HG03064 (cell line): ENCODE data around the gene RTP1.
"Not testable (repeated sequence)": the region's sequence is repeated elsewhere in the genome, so short reads cannot be mapped to it uniquely, and the experiment has no call there.

ENCODE experiments used
- ATAC-seq: cut with Tn5 transposase; IDR thresholded peaks from one replicate; pipeline ENCODE4 v1.9.1; 2021; ENCODE audit warnings: low read depth; ENCODE audit not compliant: unreplicated experiment

The RTP1 gene, protein sequence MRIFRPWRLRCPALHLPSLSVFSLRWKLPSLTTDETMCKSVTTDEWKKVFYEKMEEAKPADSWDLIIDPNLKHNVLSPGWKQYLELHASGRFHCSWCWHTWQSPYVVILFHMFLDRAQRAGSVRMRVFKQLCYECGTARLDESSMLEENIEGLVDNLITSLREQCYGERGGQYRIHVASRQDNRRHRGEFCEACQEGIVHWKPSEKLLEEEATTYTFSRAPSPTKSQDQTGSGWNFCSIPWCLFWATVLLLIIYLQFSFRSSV

DNA sequence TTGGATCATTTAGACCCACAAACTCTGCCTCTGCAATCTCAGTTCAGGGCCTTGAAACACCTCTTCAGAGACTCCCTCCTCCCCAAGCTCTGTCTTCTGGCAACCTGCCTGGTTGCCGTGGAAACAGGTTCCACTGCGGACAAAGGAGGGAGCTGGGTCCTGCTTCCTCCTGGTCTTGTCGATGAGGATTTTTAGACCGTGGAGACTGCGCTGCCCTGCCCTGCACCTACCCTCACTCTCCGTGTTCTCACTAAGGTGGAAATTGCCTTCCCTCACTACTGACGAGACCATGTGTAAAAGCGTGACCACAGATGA, at the start of gene RTP1:
RTP1 (plus strand) TSS at position 152 of the 315 bp plus-strand sequence; CDS start at position 182, 30 bp downstream.
- ATAC-seq = no peak

DNA sequence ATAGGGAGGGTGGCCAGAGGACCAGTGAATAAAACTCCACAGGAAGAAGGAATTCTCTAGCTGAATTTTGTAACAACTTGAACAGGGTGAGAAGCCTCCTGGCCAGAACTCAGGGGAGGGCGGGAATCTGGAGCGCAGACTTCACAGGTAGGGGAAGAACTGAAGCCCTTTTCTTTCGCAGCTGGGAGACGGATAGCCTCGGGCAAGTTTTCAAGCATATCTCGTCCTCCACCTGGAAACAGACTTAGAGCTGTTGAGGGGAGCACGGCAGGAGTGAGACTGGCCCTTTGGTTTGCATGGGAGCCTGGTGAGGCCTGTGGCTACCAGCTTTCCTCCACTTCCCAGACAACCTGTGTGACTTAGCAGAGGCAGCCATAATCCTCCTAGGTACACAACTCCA, 47.1 kb upstream of the RTP1 start:
- no peak for ATAC-seq

DNA sequence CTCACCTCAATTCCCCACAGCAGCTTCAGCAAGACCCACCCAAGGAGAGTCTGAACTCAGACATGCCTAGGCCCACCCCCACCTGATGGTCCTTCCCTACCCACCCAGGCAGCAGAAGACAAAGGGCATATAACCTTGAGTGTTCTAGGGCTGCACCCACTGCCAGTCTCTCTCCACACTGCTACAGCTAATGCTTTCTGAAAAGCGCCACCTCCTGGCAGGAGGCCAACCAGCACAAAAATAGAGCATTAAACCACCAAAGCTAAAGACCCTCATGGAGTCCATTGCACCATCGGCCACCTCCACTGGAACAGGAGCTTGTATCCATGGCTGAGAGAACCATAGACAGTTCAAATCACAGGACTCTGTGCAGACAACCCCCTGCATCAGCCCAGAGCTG, 46.7 kb upstream of the RTP1 start:
- no peak for ATAC-seq

DNA sequence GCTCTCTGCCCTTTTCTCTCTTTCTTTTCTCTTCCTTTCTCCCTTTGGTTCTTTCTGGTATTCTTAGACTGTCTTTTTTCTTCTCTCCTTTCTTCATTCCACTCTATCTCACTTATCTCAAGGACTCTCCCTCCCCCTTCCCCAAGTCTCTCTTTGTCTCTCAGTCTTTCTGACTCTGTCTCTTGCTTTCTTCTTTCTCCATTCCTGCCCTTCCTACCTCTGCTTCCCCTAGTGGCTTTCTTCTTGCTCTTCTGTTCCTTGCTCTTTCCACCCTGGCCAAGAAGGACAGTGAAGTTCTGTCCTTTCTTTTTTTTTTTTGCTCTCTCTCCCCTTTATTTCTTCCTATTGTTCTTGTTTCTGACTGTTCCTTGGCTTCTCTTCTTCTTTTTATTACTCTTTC, 35.7 kb upstream of the RTP1 start:
- ATAC-seq = no peak

DNA sequence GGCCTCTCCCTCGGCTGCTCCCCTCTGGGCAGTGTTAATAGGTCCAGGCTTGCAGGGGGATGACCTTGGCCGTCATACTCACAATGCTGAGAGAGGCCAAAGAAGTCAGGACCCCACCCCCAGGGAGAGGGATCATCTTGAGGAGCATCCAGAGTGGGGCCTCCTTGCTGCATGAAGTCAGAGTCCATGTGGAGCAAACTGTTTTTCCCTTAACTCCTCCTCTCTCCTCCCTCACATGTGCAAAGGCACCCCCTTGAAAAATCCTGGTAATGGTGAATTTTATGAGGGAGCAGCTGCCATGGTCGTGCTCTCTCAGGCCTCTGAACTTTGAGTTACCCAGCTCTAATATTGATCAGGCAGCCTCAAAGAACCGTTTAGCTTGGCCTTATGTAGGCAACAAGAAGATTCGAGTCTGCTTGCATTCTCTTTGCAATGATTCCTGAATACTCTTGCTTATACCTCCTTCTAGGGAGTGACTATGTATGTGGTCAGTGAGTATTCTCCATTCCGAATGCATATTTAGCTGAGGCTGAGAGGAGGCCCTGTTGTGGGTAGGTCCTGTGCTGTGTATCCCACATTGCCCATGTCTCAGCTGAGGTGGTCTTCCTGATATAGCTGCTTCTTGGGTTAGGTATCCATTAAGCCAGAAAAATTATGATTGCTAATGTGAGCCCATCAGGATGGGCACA, 34.9 kb upstream of the RTP1 start:
- ATAC-seq = no peak

DNA sequence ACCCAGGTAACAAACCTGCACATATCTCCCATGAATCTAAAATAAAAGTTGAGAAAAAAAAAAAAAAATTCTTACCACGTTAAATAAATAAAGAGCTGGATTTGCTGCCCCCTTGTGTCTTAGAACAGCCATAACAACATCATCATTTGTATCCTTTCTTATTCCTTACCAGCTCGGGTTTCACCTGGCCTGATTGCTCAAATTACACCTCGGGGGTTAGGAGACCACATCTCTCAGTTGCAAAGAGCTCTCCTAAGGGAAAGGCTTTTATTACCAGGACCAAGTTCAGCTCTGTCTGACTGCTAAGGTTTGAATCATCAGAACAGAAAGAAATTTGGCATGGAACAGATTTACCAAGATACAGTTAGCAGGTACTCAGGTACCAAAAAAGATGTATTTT, 32.1 kb upstream of the RTP1 start:
- ATAC-seq = no peak

DNA sequence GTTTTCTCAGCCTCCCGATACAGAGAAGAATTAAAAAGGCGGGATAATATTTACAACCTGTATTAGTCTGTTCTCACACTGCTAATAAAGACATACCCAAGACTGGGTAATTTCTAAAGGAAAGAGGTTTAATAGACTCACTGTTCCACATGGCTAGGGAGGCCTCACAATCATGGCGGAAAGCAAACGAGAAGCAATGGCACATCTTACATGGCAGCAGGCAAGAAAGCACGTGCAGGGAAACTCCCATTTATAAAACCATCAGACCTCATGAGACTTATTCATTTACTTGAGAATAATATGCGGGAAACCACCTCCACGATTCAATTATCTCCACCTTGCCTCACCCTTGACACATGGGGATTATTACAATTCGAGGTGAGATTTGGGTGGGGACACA, 30.5 kb upstream of the RTP1 start:
- no peak for ATAC-seq

DNA sequence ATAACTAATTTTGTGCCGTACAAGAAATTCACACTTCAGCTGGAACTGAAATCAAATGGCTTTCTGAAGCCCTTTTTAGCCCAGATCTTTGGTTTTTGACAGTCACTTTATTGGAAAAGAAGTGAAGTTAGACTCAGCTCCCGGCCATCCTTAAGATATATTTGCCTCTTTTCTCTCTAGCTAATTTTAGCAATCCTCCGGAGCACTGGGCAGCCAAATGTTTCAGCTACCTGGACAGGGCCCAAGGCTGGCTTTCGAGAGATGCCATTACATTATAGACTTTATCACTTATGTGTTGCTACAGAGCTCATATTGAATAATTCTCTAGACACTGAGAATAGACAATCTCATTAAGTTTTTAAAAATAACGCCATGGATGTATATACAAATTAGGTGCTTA, 29.5 kb upstream of the RTP1 start:
- ATAC-seq = no peak

DNA sequence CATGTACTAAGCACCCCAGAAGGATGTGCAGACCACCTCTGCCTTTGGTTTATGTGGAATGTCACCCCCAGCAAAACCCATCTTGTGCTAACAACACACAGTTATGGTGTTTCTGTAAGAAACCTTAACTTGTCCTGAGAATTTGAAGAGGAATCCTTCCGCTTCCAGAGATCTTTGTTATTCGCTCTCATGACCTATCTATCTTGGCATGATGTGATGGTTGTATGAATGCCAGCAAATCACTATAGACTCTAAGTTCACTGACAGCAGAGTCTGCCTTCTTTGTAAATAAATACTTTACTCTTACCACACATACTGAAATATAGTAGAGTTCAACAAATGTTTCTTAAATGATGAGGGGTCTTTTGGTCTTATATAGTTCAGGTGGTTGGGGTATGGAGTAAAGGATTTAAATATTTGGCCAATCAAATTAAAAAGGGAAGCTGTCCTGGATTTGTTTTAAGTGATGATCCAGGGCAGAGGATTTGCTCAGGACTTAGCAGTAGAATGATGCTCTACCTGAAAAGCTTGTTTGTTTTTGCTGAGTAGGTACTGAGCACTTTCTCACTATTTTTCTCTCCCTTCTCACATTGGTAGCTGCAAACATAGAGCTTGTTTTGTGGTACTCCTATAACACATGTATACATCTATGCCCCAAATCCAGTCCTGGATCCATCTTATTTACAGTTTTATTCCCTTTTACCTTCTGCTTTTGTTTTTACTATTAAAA, 27.9 kb upstream of the RTP1 start:
- no peak for ATAC-seq

DNA sequence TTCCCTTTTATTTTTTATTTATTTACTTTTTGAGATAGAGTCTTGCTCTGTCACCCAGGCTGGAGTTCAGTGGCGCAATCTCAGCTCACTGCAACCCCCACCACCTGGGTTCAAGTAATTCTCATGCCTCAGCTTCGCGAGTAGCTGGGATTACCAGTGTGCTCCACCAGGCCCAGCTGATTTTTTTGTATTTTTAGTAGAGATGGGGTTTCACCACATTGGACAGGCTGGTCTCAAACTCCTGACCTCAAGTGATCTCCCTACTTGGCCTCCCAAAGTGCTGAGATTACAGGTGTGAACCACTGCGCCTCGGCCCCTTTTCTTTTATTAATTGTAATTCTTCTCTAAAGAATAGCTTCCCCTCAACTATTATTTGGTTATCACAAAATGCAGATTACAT, 26.4 kb upstream of the RTP1 start:
- ATAC-seq = not testable (repeated sequence)

DNA sequence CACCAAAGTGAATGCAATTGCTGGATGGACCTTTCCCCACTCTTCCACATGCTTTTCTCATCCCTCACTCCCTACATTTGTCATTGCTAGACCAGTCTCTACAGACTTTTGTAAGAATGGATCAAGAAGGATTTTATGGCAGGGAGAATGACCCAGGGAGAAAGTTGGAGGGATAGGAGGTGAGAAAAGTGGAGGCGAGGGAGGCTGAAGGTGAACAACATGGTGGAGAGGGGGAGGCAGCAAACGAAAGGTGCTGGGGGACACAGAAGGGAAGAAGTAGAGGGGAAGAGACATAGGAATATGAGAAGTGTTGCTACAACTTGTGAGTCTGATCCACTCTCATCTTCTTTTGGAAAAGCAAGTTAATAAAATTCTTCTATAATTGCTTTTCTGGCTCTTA, 24.4 kb upstream of the RTP1 start:
- ATAC-seq = no peak

DNA sequence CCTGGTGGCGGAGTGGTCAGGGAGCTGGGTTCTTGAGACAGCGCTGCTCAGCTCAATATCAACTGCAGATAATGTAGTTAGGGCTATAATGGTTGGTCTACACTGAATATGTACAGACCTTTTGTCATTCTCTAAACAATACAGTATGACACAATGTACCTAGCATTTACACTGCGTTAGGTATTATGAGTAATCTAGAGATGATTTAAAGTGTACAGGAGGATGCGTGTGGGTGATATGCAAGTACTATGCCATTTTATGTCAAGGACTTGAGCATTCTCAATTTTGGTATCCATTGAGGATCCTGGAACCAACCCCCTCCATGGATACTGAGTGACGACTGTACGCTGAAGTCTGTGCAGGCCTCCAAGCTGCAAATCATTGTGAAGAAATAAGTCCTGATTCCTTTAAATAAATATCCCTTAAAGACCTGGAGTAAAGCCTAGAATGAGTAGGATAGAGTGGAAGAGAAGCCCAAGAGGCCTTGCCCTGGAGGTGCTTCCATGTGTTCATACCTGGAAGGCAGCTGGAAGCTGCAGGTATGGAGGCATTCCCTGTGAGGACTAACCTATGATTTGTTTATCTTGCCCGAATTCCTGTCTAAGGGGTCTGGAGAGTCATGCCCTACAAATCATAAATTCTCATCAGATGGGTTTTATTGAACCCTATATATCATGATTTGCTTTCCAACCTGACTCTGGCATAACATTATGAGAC, 15.7 kb upstream of the RTP1 start:
- no peak for ATAC-seq

DNA sequence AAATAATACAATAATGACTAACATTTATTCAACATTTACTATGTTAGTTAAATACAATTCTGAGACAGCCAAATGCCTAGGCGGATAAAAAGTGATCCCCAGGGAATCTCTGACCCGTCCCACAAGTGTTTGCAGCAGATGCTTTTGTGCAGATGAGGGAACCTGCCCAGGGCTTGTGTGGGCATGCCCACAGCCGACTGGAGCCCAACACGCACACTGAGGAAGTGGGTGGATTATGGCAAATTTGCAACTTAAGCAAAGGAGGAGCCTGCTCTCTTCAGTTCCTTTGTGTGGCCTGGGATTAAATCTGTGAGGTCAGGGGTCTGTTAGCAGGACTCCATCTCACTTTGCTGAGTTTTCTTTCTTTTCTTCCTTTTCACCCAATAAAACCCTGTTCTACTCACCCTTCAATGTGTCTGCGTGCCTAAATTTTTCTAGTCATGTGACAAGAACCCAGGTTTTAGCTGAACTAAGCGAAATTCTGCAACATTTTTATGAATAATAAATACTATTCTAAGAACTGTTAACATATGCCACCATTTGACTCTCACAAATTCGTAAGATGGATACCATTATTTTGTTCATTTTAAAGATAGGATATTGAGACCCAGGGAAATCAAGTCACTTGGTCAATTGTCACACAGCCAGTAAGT, 13.9 kb upstream of the RTP1 start:
- no peak for ATAC-seq

DNA sequence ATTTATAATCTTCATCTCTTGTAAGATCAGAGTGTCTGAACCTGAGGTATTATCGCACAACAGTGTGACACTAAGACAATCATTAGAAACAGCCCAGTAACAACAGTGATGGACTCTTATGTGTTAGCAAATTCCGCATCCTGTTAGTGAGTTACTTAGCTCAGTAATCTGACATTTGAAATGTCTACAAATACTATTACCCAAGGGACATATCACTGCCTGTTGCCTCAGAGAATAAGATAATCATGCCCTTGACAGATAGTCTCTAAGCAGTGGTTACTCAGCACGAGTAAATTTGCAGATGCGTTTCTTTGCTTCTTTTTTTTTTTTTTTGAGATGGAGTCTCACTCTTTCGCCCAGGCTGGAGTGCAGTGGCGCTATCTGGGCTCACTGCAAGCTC, 13.4 kb upstream of the RTP1 start:
- no peak for ATAC-seq

DNA sequence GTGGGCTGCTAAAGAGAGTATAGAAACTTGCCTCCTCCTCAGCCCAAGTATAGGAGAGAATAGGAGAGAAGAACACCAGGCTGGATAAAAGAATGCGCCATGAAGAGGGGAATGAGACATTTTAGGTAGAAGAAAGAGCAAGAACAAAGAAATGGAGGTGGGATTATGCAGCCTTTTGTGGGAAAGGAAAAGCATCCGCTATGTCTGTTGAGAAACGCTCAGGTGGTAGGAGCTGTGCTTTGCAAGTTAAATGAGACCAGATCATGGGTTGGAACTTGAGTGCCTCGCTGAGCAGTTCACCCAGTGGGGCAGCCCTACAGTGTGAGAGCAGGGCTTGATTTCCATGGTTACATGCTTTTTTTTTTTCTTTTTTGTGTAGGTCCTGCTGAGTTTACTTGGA, 11.5 kb upstream of the RTP1 start:
- ATAC-seq = no peak

DNA sequence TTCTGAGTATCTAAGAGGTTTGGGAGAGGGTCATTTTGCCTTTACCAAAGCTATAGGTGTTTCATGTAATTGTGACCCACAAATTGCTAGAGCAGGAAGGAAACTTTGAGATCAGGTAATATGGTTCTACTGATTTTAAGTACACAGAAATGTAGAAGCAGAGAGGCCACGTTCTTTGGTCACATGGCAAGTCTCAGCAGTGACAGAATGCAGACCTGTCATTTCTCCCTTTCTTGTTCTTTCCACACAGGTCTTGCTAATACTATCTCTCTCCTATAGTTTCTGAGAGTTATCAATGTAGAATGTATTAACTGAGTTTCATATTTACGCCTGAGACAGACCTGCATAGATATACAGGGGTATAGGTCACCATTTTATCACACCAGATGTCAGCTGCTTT, 10.9 kb upstream of the RTP1 start:
- no peak for ATAC-seq

DNA sequence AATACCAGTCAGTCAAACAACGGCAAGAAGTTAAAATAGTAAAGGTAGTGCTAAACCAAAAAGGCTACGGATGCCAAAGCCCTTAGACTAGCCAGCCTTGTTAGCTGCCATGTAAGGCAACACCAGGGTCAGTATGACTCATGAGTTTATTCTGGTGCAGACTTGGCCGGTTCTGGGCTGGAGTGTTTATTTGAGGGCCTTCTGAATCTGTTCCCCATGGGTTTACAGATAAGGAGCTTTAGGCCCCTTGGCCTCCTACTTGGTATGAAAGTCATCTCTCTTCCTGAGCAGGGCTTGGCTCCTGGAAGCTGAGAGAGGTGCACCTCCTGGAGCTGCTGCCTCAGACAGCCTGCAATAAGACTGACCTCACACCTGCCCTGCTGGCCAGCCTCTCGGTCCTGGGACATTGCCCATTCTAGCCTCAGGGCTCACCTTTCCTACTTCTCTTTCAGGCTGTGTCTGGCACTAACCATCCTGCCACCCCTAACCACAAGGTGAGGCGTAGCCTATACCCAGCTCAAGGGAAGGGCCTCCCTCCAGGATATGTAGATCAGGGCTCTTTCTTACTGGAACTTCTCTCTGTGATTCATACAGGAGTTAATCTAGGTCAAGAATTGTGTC, 10.4 kb upstream of the RTP1 start:
- ATAC-seq = no peak

DNA sequence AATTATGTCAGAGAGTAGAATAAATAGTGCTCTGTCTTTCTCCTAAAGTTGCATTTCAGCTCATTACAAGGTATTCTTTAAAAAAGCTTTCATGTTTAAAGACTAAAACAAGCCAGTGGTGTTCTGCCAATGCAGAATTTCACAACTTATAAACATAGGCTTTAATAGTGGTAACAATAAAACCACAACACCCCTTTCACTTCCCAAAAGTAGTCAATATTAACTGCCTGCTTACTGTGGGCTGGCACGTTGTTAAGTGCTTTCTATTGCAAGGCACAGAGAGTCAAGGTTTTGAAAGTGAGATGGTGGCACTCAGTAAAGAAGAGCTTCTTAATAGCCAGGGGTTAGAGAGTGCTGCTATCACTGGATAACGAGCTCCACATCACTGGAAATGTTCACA, 8.4 kb upstream of the RTP1 start:
- no peak for ATAC-seq

DNA sequence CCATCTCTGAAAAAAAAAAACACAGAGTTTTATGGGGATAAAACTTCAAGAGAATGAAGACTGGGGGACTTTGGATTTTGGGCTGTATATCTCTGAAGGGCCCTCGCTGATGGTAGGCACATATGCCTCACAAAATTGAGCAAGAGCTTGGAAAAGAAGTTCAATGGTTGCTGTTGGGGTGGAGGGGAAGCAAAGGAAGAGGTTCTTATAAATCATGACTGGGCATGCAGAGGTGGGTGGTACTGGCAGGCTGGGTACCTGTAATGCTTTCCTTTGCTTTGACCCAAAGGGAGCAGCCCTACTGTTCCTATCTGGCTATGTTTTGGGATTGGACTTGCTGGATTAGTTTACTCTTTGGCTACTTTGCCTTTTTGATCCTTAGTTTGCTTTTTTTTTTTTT, 6.0 kb upstream of the RTP1 start:
- ATAC-seq = no peak

DNA sequence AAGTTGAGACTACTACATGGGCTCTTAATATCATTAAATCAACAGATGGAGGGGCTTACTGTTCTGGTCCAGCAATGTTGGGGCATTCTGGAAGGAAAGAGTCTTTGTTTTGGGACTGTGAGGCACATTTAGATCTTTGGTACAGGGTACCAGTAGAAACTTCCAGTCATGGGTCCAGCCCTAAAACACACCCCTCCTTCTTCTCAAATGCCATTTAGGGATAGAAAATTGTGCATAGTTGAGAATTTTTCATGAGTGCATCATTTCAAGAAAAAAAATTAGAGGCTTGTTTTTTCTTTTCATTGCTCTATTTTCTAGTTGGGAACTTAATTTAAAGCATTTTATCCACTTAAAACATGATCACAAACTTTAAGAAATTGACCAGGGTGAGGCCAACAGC, 4.1 kb upstream of the RTP1 start:
- no peak for ATAC-seq
